Bronchial epithelial cell (primary cell): ENCODE data around the gene HEPH. TPM values are rescaled to one million over a fixed set of nuclear protein-coding genes. Genes with fewer than 3 reads are reported as not detected.
"Not testable (repeated sequence)": the region's sequence is repeated elsewhere in the genome, so short reads cannot be mapped to it uniquely, and the experiment has no call there.

Experiments used
- DNase-seq: peaks from one replicate; pipeline ENCODE4 v3.0.0-alpha.2; 2010; ENCODE audit warnings: low read depth
- FAIRE-seq: peaks from 2 replicates; lab custom pipeline; 2011; peaks lifted over from hg19 to GRCh38; lab: Jason Lieb, UNC
- H3K27me3 ChIP-seq: 2 replicates; pipeline ENCODE4 v1.5.1; 2011; ENCODE audit warnings: low read length; ENCODE audit not compliant: control insufficient read depth, insufficient read depth
- H3K36me3 ChIP-seq: 2 replicates; pipeline ENCODE4 v1.5.1; 2011; ENCODE audit warnings: low read length; ENCODE audit not compliant: control insufficient read depth, insufficient read depth
- H3K4me3 ChIP-seq: 2 replicates; pipeline ENCODE4 v1.5.1; 2011; ENCODE audit warnings: mild to moderate bottlenecking, low read depth, low read length, control low read depth
- total RNA-seq: library from RNA; depleted of rRNA; stranded (reverse); fragments of >200 nt; gene quantifications from 2 replicates; pipeline ENCODE4 v1.2.1, GENCODE V29; 2014
- TF ChIP-seq, protein P1 (sequence below): IDR thresholded peaks from 2 replicates; pipeline ENCODE4 v1.5.1; 2011; ENCODE audit warnings: mild to moderate bottlenecking, moderate library complexity, low read length, control low read depth, inconsistent platforms; ENCODE audit not compliant: insufficient read depth, severe bottlenecking

HEPH gene
- total RNA-seq, 1 donor from 2014 or later, result 0.26 TPM

DNA sequence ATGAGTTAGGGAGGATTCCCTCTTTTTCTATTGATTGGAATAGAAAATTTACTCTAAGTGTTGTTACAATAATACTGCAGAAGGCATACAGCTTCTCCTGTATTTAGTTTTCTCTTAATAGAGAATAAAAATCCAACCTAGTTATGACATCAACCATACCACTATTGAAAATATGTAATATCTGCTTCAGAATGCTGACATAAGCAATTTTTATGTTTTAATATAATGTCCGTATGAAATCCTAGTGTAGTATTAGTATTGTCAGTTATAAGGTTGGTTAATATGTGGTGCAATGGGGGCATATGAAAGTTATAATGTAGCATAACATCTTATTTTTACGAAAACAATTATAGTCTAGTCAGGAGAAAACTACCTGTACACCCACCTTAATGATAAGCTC, 68.2 kb downstream of the HEPH start:
- Histone ChIP-seq H3K27me3 (no peaks in the 10 kb centered on the region), H3K36me3 (no peaks in the 10 kb centered on the region), H3K4me3 (no peak overlapping the region)
- TF ChIP-seq, protein P1, sequence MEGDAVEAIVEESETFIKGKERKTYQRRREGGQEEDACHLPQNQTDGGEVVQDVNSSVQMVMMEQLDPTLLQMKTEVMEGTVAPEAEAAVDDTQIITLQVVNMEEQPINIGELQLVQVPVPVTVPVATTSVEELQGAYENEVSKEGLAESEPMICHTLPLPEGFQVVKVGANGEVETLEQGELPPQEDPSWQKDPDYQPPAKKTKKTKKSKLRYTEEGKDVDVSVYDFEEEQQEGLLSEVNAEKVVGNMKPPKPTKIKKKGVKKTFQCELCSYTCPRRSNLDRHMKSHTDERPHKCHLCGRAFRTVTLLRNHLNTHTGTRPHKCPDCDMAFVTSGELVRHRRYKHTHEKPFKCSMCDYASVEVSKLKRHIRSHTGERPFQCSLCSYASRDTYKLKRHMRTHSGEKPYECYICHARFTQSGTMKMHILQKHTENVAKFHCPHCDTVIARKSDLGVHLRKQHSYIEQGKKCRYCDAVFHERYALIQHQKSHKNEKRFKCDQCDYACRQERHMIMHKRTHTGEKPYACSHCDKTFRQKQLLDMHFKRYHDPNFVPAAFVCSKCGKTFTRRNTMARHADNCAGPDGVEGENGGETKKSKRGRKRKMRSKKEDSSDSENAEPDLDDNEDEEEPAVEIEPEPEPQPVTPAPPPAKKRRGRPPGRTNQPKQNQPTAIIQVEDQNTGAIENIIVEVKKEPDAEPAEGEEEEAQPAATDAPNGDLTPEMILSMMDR, result no peak
- FAIRE-seq, result no peak
- DNase-seq, result no peak

DNA sequence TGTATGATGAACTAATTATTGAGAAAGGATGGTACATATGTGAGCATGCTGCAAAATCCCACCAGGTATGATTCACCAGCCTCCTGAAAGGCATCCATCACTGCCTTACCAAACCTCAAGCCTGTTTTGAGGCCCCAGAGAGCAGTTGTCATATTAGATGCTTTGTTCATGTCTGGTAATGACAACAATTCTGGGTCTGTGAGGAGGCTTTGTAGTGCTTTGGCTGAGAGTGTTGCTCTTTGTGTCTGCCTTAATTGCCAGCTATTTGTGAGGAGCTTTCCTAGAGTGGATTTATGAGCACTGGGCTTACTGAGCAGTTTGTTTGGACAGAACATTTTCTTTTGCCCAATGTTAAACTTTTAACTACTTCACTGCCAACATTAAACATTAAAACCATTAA, 69.2 kb downstream of the HEPH start:
- TF ChIP-seq, protein P1, result no peak

DNA sequence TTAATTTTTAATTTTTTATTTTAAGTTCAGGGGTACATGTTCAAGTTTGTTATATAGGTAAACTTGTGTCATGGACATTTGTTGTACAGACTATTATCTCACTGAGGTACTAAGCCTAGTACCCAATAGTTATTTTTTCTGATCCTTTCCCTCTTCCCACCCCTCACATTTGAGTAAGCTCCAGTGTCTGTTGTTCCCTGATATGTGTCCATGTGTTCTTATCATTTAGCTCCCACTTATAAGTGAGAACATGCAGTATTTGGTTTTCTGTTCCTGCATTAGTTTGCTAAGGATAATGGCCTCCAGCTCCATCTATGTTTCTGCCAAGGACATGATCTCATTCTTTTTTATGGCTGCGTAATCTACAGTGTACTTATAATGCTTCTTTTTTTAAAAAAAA, 69.9 kb downstream of the HEPH start:
- H3K36me3 ChIP-seq, H3K4me3 ChIP-seq, H3K27me3 ChIP-seq, FAIRE-seq, DNase-seq: not testable (repeated sequence)

More for the DNA sequence above, 69.2 kb downstream of the HEPH start:
- Histone ChIP-seq H3K4me3 (no peak overlapping the region), H3K36me3 (no peaks in the 10 kb centered on the region), H3K27me3 (no peaks in the 10 kb centered on the region)
- FAIRE-seq (no peak), DNase-seq (no peak)

DNA sequence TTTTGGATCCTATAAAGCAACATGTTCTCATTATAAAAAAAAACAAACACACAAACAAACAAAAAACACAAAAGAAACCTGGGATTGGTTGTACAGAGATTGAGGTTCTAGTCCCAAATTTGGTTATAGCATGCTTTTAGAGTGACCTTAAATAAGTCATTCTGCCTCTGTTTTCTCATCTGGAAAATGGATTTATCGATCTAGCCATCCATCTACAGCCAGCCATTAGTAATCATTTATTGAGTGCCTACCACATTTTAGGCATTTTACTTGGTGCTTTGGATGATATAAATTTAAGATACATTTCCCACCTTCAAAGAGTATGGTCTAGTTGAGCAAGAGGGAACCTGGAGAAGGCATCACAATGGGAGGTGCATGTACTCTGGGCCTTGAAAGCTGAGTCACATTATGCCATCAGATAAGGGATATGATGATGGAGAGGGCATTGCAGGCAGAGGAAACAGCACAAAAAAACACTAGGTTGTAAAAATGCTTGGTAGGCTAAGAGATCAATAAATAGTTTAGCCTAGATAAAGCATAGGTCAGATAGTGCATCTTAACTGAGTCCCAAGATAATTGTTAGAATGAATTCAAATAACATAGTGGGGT, 91.4 kb downstream of the HEPH start:
- no peak overlapping the region for H3K4me3 ChIP-seq
- DNase-seq (no peak), FAIRE-seq (no peak)
- H3K27me3 ChIP-seq, result no peaks in the 10 kb centered on the region
- TF ChIP-seq, protein P1, result no peak
- no peaks in the 10 kb centered on the region for H3K36me3 ChIP-seq

DNA sequence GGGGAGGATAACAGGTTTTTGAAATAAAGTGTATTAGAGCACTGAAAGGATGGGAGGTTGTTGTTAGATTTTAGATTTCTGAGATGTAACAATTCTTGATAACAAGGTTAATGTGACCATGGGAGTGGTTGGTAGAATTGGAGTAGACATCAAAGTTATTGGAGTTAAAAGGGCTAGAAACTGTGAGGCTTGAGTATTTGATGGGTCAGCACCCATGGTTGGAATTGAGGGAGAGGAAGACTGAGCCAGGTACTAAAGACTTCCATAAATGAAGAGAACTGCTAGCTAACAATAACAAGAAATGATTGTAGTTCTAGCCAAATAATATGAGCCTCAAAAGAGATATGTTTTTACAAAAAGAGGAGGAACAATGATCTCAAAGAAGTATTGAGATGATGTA, 98.8 kb downstream of the HEPH start:
- no peaks in the 10 kb centered on the region for H3K36me3 ChIP-seq
- H3K4me3 ChIP-seq, result no peak overlapping the region
- DNase-seq, result no peak
- no peaks in the 10 kb centered on the region for H3K27me3 ChIP-seq
- FAIRE-seq, result no peak
- TF ChIP-seq, protein P1, result no peak

Other genes starting within 250 kb of the HEPH start
- not detected in 2 replicates for gene VSIG4, start 124.2 kb upstream of the HEPH start, total RNA-seq